Epithelial cell of proximal tubule (primary cell): ENCODE measurements around the gene TET3. TPM values are rescaled to one million over a fixed set of nuclear protein-coding genes. Genes with fewer than 3 reads are reported as not detected.

Source experiments
- DNase-seq: peaks from one replicate; pipeline ENCODE4 v3.0.0-alpha.2; 2011; ENCODE audit warnings: low read depth
- H3K4me3 ChIP-seq: 2 replicates; pipeline ENCODE4 v1.5.1; 2011; ENCODE audit warnings: low read depth, mild to moderate bottlenecking, low read length
- CTCF ChIP-seq: conservative IDR thresholded peaks from 2 replicates; pipeline ENCODE4 v1.5.1; 2012; ENCODE audit warnings: low read depth, mild to moderate bottlenecking, low read length
- total RNA-seq: library from RNA; depleted of rRNA; stranded (reverse); fragments of >200 nt; gene quantifications from 2 replicates; pipeline ENCODE4 v1.2.3, GENCODE V29; 2015

Gene TET3
- total RNA-seq, 1 donor from 2014 or later = 4.8 TPM

GRCh38 chr2:73993376-73993775 lies 8.7 kb downstream of the TET3 start:
- TF ChIP-seq CTCF = no peak
- H3K4me3 ChIP-seq = no peak overlapping the region

GRCh38 chr2:73993778-73994177 lies 9.1 kb downstream of the TET3 start:
- H3K4me3 ChIP-seq = no peak overlapping the region
- no peak for TF ChIP-seq CTCF
- no peak for DNase-seq

More at GRCh38 chr2:73993376-73993775, 8.7 kb downstream of the TET3 start:
- no peak for DNase-seq

DNA sequence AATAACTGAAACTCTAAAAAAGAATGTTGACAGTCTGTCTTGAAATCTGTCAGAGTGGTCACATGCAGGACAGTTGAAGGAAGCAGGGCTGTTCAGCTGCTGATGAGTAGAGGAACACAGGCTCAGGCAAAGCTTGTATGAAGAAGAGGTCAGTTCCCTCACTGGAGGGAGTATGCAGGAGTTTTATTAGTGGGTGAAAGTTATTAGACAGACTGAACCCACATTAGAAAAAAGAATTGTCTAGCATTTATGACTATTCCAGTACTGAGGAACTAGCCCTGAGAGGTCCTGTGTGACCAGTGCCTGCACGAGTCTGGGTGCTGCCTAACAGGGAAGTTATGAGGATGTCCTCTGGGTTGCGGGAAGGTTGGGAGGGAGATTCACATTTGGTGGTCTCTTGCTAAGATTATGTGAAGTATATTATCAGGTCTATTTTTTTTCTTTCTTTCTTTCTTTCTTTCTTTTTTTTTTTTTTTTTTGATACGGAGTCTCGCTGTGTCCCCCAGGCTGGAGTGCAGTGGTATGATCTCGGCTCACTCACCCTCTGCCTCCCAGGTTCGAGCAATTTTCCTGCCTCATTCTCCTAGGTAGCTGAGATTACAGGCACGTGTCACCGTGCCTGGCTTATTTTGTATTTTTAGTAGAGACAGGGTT lies 9.6 kb downstream of the TET3 start:
- no peak overlapping the region for H3K4me3 ChIP-seq
- no peak for DNase-seq
- no peak for TF ChIP-seq CTCF

GRCh38 chr2:73995810-73996209 lies 11.1 kb downstream of the TET3 start:
- no peak overlapping the region for H3K4me3 ChIP-seq
- TF ChIP-seq CTCF = no peak
- no peak for DNase-seq

DNA sequence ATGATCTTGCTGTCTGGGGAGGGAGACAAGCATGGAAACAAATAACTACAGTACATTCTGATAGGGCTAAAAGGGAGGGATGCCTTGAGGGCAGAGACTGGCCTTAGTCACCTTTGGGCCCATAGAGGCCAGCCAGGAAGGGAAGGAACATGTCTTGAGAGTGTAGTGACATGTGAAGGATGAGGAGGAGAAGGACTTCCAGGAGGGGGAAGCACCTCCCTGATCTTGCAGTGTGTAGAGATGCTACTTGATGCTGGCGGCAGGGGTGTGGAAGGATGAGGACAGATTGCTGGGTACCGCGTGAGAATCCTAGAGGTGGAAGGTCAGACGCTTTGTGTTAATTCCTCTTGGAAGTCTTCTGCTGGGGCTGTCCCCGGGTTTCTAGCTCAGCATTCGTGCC lies 13.1 kb downstream of the TET3 start:
- no peak overlapping the region for H3K4me3 ChIP-seq
- DNase-seq = no peak
- TF ChIP-seq CTCF = no peak

GRCh38 chr2:73998451-73998850 lies 13.7 kb downstream of the TET3 start:
- no peak for DNase-seq
- no peak for TF ChIP-seq CTCF
- no peak overlapping the region for H3K4me3 ChIP-seq

- no peak for DNase-seq
- TF ChIP-seq CTCF = no peak
Measured at GRCh38 chr2:73998933-73999332, 14.2 kb downstream of the TET3 start.

More at GRCh38 chr2:73998933-73999332, 14.2 kb downstream of the TET3 start:
- H3K4me3 ChIP-seq = no peak overlapping the region
